ENCODE measurements around the gene CLSTN1. TPM values are rescaled to one million over a fixed set of nuclear protein-coding genes. Genes with fewer than 3 reads are reported as not detected.

CLSTN1 gene
- total and polyA plus RNA-seq, 2 of the 13 experiments (the other 11 are each of a cell fraction or from before 2014, with no cell fraction given) = 19.7 to 29.8 TPM

- TF ChIP-seq NRL (CRISPR knock-in tag; IDR thresholded peaks at IDR 0.05; ENCODE audit: borderline replicate concordance) = peak; percentile 75
- peak; percentile 36; the same call in 1 of the 2 replicates for TF ChIP-seq ZSCAN31 (CRISPR knock-in tag; IDR thresholded peaks at IDR 0.05; ENCODE audit: low read depth)
- TF ChIP-seq AHDC1 (CRISPR knock-in tag; IDR thresholded peaks at IDR 0.05; ENCODE audit: borderline replicate concordance) = no peak
- TF ChIP-seq ARNT (IDR thresholded peaks at IDR 0.05) = no peak
- no peak for TF ChIP-seq ZNF350 (CRISPR knock-in tag; IDR thresholded peaks at IDR 0.05; ENCODE audit: borderline replicate concordance, low read depth)
- TF ChIP-seq RFX3 (CRISPR knock-in tag; IDR thresholded peaks at IDR 0.05) = no peak
- no peak for TF ChIP-seq DR1 (CRISPR knock-in tag; IDR thresholded peaks at IDR 0.05)
- TF ChIP-seq ATF7-NPFF (CRISPR knock-in tag; IDR thresholded peaks at IDR 0.05; ENCODE audit: low read depth) = no peak
- peak; percentile 69; the same call in 1 of the 2 replicates for TF ChIP-seq NFE2L1 (CRISPR knock-in tag; IDR thresholded peaks at IDR 0.05; ENCODE audit: borderline replicate concordance)
- no peak for TF ChIP-seq ZNF235 (CRISPR knock-in tag; IDR thresholded peaks at IDR 0.05; ENCODE audit: borderline replicate concordance)
- 0 out of 2 replicates have a peak, but pooled peaks have one; percentile 26 for TF ChIP-seq ZNF772 (CRISPR knock-in tag; IDR thresholded peaks at IDR 0.05)
- no peak for TF ChIP-seq ZNF143 (CRISPR knock-in tag; IDR thresholded peaks at IDR 0.05)
- peak; percentile 57; the same call in 1 of the 2 replicates for TF ChIP-seq ZNF225 (CRISPR knock-in tag; IDR thresholded peaks at IDR 0.05)
- no peak; the same call in 1 of the 2 replicates for TF ChIP-seq ZNF547 (CRISPR knock-in tag; IDR thresholded peaks at IDR 0.05)
- TF ChIP-seq NR3C1 (CRISPR knock-in tag; IDR thresholded peaks at IDR 0.05) = no peak
- 0 out of 2 replicates have a peak, but pooled peaks have one; percentile 16 for TF ChIP-seq TFDP2 (CRISPR knock-in tag; IDR thresholded peaks at IDR 0.05)
- no peak for TF ChIP-seq ZNF543 (CRISPR knock-in tag; IDR thresholded peaks at IDR 0.05)
- TF ChIP-seq RARG (CRISPR knock-in tag; IDR thresholded peaks at IDR 0.05; ENCODE audit: low read depth) = no peak
- TF ChIP-seq ZNF776 (CRISPR knock-in tag; IDR thresholded peaks at IDR 0.05) = no peak
- no peak for TF ChIP-seq ZFP82 (CRISPR knock-in tag; IDR thresholded peaks at IDR 0.05; ENCODE audit: borderline replicate concordance)
- TF ChIP-seq RFXAP (CRISPR knock-in tag; IDR thresholded peaks at IDR 0.05; ENCODE audit: borderline replicate concordance) = no peak
- TF ChIP-seq ZNF256 (CRISPR knock-in tag; conservative IDR thresholded peaks at IDR 0.05) = no peak
- TF ChIP-seq MATR3 (CRISPR knock-in tag; IDR thresholded peaks at IDR 0.05) = no peak
- no peak for TF ChIP-seq ARNT2 (CRISPR knock-in tag; IDR thresholded peaks at IDR 0.05; ENCODE audit: low read depth)
These were observed 670 bp downstream of the CLSTN1 start (continued) for GRCh38 chr1:9822897-9823692.

Data from HepG2 (cell line).